ENCODE data around the gene TTLL7. TPM values are rescaled to one million over a fixed set of nuclear protein-coding genes. Genes with fewer than 3 reads are reported as not detected.

Gene TTLL7
- total and polyA plus RNA-seq, 2 experiments from 2014 or later: 3.8 to 7.7 TPM

DNA sequence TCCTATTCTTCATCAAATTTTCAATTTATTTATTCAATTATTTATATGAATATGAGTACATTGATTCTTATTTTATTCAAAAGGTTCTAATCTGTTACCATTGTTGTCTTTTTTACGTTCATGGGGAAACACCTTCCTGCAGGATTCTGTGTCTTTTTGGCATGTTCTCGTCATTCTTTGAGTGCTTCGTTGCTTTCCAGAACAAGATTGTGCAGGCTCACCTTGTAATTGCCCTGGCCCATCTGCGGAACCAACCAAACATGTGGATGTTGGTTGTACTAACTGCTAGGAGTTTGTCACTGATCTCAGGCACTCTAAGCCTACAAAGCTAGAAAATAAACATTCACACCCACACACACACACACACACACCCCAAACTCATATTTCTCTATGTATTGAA is 182.1 kb downstream of the TTLL7 start:
- no peak for TF ChIP-seq CTCF (IDR thresholded peaks at IDR 0.05; ENCODE audit: low read depth, low read length)
- DNase-seq (ENCODE audit: low read depth in 1 of 2, low spot score in 1 of 2): no peak
- Histone ChIP-seq H3K4me3 (no peak overlapping the region), H3K27me3 (no peaks in the 10 kb centered on the region), H3K36me3 (no peaks in the 10 kb centered on the region), H3K4me1 (ENCODE audit: low read depth) (no peaks in the 10 kb centered on the region), H3K9me3 (ENCODE audit: low read depth) (no peaks in the 10 kb centered on the region), H3K27ac (no peak overlapping the region)

DNA sequence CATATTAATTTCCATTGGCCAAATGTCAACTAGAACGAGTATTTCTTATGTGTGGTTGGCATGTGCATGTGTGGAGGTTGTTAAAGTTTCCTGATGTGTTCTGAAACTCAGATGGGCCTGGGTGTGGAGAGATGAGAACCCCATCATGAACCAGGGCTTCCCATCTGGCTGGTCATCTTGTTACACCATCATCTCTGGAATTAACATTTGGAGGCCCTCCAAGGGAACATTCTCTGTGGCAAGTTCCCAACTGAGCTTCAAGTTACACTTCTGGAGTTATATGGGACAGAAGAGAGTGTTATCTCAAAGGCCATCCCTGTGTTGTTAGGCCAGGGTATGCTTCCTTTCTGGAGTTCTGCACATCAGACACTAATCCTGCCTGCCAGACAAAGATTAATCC is 183.6 kb downstream of the TTLL7 start:
- no peak overlapping the region for H3K4me3 ChIP-seq
- H3K4me1 ChIP-seq (ENCODE audit: low read depth): no peaks in the 10 kb centered on the region
- H3K27me3 ChIP-seq: no peaks in the 10 kb centered on the region
- no peak for TF ChIP-seq CTCF (IDR thresholded peaks at IDR 0.05; ENCODE audit: low read depth, low read length)
- no peak overlapping the region for H3K27ac ChIP-seq
- DNase-seq (ENCODE audit: low read depth in 1 of 2, low spot score in 1 of 2): peak in 1 of 2 donors; percentile 75
- H3K36me3 ChIP-seq: no peaks in the 10 kb centered on the region
- no peaks in the 10 kb centered on the region for H3K9me3 ChIP-seq (ENCODE audit: low read depth)

Other genes starting within 250 kb of the TTLL7 start
- 17.5 and 21.2 TPM in 2 replicates for gene PRKACB, start 145.1 kb upstream of the TTLL7 start, total RNA-seq
- 27.1 and 42.9 TPM in 2 replicates for gene PRKACB, start 145.1 kb upstream of the TTLL7 start, polyA plus RNA-seq